NB4 (cell line): ENCODE results near the gene MYH9.
A peak's percentile ranks its signal among the peaks of the same experiment; 100 is the strongest.

Source experiments
- DNase-seq: peaks from one replicate; pipeline ENCODE4 v3.0.0; 2010; ENCODE audit warnings: low read depth
- H3K4me3 ChIP-seq: one replicate; pipeline ENCODE4 v1.5.1; 2011; ENCODE audit warnings: mild to moderate bottlenecking, low read depth, low read length, moderate library complexity
- CTCF ChIP-seq: IDR thresholded peaks from one replicate; pipeline ENCODE4 v1.5.1; 2012; ENCODE audit warnings: low read depth, low read length
- MAX ChIP-seq: IDR thresholded peaks from 2 replicates; pipeline ENCODE4 v1.6.1; 2011; ENCODE audit warnings: low read depth, low read length
- MYC ChIP-seq: IDR thresholded peaks from 2 replicates; pipeline ENCODE4 v1.6.1; 2011; ENCODE audit warnings: low read depth, low read length
- POLR2A ChIP-seq: IDR thresholded peaks from 2 replicates; pipeline ENCODE4 v1.6.1; 2011; ENCODE audit warnings: mild to moderate bottlenecking; ENCODE audit not compliant: insufficient read length; ENCODE audit errors: extremely low read depth

Gene MYH9

GRCh38 chr22:36376265-36376664 is 11.5 kb downstream of the MYH9 start:
- DNase-seq, result no peak
- no peak for TF ChIP-seq POLR2A
- no peak overlapping the region for H3K4me3 ChIP-seq

GRCh38 chr22:36375071-36375980 is 12.4 kb downstream of the MYH9 start:
- no peak for TF ChIP-seq MAX
- peak; percentile 32 for DNase-seq
- H3K4me3 ChIP-seq, result no peak overlapping the region

DNA sequence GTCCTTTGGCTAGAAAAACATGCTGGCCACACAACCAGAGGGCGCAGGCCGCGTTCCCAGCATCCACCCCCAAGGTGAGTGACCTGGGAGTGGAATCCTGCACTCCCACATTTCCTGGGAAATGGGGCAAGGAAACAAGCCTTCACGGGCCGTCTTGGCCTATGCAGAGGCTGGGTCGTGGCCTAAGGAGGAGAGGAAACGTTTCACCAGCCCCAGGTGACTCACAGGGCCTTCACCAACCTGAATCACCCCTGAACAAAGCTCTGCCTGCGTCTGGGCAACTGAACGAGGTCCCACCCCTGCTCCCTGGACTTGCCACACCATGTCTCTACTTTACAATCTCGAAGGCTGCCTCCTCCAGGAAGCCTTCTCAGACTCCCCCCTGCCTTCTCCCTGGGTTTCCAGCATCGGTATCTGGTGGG is 13.2 kb downstream of the MYH9 start:
- DNase-seq, result peak; percentile 60
- TF ChIP-seq MYC (no peak), MAX (no peak), CTCF (no peak), POLR2A (no peak)
- no peak overlapping the region for H3K4me3 ChIP-seq

- TF ChIP-seq POLR2A, result no peak
- no peak for TF ChIP-seq CTCF
- no peak for TF ChIP-seq MYC
- TF ChIP-seq MAX, result no peak
- DNase-seq, result peak; percentile 92
- H3K4me3 ChIP-seq, result peak overlapping the region; percentile 18
Measured at GRCh38 chr22:36373258-36373579, 14.5 kb downstream of the MYH9 start.

- H3K4me3 ChIP-seq, result no peak overlapping the region
- no peak for DNase-seq
- TF ChIP-seq MYC (no peak), MAX (no peak), POLR2A (no peak), CTCF (no peak)
Measured at GRCh38 chr22:36371920-36372319, 15.8 kb downstream of the MYH9 start.

DNA sequence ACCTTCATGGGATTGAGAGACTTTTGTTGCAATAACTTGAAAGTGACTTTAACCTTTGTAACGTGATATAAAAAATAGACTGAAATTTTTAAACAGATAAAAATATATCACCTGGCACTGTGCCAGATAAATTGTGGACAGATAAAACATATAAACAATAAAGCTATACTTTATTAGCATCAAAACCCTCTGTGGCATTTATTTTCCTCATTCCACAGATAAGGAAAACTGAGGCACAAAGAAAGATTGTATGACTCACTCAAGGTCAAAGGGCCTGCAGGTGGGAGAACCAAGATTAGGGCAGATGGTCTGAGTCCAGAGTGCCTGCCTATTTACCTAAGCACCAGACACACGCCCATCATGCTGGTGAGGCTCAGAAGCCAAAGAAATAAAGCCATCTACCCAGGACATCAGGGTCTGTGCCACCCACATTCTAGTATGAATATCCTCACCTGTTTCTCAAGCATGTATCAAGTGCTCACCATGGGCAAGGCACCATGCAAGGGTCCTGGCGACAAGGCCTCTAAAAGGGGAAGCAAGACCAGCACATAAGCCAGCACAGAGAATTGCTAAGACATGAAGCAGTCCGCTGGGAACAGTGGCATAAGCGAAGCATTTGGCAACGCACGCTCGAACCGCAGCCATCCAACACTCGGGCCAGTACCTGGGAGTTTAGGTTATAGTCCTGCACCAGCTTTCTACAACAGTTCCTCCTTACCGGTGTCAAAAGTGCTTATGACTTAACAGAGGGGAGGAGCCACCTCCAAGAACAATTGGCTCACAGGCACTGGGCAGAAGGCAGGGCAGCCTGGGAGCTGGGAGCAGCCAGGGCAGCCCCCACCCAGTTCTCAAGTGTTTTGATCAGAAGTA is 17.6 kb downstream of the MYH9 start:
- H3K4me3 ChIP-seq, result no peak overlapping the region
- DNase-seq, result peak; percentile 92
- TF ChIP-seq MAX, result no peak
- TF ChIP-seq CTCF, result no peak
- TF ChIP-seq MYC, result no peak
- no peak for TF ChIP-seq POLR2A
